HG03571 (cell line): ENCODE results near the gene METRN.
A peak's percentile ranks its signal among the peaks of the same experiment; 100 is the strongest.
"Not testable (repeated sequence)": the region's sequence is repeated elsewhere in the genome, so short reads cannot be mapped to it uniquely, and the experiment has no call there.

ENCODE experiments used
- ATAC-seq: cut with Tn5 transposase; IDR thresholded peaks from one replicate; pipeline ENCODE4 v1.9.1; 2021; ENCODE audit not compliant: unreplicated experiment

The METRN gene

DNA sequence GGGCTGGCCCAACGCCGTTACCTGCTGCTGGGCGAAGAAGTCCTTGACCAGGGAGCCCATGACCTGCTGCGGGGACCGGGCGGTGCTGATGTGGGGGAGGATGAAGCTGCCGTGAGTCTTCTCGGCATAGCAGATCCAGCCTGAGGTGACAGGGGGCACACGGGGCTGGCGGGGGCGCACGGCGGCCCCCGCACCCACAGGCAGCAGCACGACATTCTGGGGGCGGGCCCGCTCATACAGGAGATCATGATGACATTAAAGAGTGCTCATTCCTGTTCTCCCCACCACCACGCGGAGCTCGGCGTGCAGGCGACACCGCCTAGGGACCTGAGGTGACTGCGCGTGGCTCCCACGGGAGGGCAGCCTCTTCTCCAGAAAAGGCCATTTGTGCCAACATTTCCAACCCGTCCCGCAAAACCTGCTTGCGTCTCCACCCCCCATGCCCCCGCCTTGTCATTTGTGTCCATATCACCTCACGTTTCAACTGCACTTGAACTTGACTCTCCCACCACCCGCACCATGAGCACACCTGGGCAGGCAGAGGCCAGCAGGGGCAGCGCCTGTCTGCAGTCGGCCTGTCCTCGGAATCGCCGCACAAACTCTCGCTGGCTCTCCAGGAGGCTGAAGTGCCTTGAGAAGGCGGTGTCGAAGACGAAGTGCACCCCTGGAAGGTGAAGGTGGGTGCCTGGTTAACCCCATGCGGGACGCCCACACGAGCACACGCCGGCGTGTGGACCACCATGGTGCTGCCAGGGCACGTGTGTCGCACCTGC, 19.5 kb downstream of the METRN start:
- ATAC-seq = no peak

DNA sequence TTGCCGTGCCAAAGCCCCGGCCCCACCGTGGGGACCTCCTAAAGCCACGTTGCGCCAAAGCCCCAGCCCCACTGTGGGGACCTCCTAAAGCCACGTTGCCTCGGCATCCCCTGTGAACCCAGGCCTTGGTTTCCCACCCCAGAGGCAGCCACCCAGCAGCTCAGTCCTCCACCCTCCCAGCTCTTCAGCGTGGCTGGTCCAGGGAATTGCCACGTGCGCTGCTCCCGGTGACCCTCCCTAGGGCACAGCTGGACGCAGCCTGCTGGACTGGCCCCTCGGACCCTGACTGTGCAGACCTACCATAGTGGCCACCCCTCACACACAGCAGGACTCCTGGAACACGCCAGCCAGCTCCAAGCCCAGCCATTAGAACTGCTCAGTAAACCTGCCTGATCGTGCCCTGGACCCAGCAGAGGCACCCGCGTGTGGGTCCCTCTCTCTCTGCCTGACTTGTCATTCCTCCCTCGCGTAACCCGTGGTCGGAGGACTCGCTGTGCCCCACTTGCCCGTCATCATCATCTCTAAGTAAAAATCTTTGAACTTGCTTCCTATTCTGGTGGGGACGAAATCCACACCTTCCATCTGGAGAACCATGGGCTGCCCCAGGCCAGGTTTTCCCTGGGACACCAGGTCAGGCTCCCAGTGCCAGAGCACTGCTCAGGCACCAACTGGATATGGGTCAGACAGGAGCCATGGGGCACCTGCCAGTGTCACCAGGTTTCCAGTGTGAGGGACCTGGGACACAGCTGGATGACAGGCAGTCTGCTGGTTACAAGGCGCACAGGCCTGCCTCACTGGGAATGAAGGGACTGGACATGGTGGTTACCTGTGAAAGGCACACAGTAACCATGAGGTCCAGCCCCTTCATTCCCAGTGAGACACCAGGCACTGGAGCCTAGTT, 20.3 kb downstream of the METRN start:
- ATAC-seq = no peak

GRCh38 chr16:735982-736453, 21.1 kb downstream of the METRN start:
- ATAC-seq = no peak

DNA sequence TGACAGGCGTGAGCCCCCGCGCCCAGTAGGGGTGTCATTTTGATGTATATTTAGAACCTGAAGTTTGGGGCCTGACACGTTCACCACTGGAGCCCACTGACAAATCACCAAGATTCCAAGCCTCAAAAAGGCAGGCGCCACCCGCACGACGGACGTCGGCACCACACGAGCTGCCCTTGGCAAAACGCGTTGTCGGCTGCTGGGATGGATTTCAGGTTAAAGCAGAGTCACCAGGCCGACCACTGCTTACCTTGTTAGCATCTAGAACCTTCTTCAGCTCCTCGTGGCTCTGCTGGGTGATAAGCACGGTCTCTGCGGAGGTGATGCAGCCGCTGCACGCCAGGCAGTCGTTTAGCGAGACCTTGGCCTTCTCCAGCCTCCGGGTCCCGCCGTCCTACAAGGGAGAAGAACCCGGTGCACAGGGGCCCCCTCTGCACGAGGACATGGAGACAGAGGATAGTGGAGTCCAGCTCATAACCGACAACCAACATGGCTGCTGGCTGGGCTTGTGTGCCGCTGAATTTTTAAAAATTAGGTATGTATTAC, 22.1 kb downstream of the METRN start:
- no peak for ATAC-seq

DNA sequence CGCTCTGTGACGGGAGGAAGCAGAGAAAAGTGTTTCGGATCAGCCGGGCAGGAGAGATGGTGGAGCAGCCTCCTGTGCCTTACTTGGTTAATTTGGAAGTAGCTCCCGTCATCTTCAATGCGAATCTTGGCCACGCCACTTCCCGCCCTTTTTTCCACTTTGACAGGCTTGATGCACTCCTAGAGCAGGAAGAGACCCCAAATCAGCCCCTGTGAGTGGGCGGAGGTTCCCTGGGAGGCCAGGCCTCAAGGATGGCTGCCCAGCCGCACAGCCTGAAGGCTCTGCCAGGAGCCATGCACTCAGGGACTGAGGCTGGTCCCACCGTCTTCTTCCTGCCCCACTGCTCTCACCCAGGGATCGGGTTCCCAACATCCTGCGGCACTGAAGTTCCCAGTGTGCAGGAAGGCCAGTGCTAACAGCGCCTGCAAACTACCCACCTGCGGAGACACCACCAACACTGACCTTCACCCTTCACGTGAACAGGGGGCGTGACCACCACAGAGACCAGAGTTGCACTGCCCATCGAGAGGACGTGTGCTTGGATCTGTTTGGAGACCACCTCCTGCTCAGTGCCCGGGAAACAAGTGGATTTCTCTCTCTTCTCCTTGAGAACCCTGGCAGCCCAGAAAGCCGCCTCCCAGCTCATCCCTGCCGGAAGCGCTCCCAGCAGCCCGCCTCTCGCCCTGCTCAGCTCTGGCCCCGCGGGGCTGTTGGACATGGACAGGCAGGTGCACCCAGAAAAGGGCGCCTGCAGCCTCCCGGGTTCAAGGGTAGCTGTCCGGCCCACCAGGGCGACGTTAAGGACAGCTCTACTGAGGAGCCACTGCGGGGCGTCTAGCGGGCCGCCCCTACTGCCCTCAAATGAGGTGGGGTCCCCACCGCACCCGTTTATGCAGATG, 24.9 kb downstream of the METRN start:
- ATAC-seq = no peak

GRCh38 chr16:740459-740763, 25.5 kb downstream of the METRN start:
- no peak for ATAC-seq

DNA sequence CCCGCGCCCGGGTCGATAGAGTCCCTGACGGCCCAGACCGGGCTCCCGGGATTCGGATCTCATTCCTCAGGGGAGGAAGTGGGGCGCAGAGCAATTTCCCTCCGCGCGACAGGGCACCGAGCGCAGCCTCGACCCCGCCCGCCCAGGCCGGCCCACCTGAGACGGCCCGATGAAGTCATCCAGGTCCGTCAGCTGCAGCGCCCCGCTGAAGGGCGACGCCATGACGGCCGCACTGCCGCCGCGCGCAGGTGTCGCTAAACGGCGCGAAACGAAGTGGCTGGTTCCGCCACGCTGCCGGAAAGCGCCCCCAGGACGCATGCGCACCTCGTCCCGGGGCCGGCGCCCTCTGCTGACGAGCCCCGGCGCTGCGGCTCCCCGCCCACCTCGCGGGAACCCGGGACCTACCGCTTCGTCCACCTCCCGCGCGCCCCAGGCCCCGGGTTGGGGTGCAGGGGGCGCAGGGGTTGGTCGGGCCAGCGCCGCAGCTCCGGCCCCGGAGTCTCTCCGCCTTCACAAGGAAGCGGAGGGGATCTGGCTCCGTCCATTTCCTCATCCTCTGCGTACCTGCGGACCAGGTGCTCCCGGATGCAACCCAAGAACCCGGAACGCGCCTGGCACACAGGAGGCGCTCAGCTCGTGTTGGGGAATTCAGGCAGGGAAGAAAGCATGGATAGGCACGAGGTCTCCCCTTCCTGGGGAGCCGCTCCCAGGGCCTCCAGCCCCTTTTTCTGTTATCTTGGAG, 26.0 kb downstream of the METRN start, which contains the start of gene CIAO3:
TSS of gene CIAO3 (minus strand) at position 234 of the 742 bp plus-strand sequence. CDS start at position 222, 12 bp downstream.
- peak; percentile 59 for ATAC-seq

- no peak for ATAC-seq
Measured at GRCh38 chr16:741986-742629, 27.2 kb downstream of the METRN start.

- ATAC-seq = not testable (repeated sequence)
Measured at GRCh38 chr16:742894-743293, 28.0 kb downstream of the METRN start.

- no peak for ATAC-seq
Measured at GRCh38 chr16:743794-744500, 29.0 kb downstream of the METRN start.

DNA sequence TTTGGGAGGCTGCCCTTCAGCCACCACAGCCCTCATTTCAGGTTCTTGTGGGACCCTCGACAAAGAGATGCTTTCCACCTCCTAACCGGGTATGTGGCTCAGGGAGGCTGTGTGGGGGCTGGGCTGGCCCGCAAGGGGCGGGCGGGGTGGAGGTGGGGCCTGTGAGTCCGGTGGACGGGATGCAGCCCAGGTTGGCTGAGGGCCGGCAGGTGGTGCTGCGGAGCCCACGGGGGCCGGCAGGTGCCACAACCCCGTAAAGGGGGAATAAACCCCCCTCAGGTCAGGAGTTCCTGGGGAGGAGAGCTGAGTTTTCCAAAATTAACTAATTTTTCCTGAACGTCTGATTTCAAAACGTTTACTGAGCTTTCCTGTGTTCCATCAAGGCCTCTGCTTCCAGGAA, 30.8 kb downstream of the METRN start:
- no peak for ATAC-seq

DNA sequence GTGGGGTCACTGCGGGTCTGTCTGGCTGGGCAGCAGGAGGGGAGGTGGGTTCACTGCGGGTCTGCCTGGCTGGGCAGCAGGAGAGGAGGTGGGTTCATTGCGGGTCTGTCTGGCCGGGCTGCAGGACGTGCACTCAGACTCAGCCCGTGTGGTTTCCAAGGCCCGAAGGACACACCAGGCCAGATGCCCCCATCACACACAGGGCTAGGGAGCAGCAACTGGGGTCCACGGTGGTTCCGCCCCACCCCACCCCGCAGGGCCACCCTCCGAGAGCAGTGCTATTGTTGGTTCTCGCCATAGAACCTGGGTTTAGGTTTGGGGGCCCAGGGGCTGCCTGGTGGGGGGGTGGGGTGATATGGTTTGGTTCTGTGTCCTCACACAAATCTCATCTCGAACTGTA, 31.7 kb downstream of the METRN start:
- ATAC-seq = no peak

GRCh38 chr16:747978-748746, 33.2 kb downstream of the METRN start:
- ATAC-seq = no peak

DNA sequence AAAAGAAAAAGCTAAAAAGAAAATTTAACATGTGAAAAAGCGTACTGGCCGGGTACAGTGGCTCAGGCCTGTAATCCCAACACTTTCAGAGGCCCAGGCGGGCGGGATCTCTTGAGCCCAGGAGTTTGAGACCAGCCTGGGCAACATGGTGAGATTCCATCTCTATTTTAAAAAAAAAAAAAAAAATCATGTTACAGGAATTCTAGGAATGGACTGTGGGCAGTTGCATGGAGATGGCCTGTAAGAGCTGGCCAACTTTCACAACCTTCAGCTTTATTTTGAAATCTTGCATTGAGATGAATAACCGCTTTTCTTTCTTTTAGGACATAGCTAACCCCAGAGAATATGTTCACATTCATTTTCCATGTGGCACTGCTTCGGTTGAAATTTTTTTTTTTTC, 34.1 kb downstream of the METRN start:
- ATAC-seq = no peak

DNA sequence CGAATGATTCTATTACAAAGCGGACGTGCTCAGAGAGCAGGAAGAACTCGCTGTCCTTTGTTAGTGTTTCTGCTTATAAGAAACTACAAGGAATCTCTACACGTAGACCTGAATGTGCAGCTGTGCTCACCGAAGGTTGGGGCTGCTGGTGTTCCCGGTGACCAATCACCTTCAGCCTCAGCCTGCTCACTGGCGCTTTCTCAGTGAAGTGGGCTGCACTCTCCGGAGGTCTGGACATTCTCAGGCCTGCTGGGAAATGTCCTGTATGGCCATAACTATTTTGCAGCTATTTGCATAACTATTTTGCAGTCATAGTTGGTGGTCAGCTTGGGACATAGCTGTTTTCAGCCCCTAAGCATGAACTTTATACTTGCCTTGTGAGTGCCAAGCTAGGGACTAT, 35.6 kb downstream of the METRN start:
- no peak for ATAC-seq

DNA sequence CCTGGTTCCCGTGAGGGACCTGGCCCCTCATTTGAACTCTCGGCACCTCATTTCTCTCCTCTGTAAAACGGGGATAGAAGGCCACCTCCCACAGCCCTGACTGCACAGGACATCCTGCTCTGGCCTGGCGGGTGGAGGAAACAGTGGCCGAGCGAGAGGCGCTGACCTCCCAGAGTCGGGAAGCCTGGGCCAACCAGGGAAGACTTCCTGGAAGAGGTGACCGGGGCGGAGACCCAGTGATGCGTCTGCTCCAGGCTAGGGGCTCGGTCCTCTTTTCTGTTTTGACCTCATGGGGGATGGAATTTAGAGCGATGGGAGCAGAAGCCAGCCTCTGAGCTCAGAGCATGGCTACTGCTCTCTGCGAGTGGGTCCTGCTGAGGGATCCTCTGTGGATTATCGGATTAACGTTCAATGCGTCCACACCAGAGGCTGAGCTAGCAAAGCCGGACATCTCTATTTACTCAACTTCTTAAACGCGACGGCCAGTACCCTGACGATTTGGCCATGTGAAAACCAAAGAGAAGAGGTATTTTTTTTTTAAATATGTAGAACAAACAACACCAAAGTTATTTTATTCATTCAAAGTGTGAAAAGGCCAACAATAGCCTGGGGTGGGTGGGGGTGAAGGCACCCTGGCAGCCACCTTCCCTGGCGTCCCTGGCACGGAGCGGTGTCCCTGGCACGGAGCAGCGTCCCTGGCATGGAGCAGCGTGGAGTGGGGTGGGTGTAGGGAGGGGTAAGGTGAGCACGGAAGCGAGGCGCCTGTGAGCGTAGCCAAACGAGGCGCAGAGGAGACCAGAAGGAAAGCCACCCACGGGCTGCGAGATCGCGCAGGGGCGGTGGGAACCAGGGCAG, 36.5 kb downstream of the METRN start:
- ATAC-seq = no peak

DNA sequence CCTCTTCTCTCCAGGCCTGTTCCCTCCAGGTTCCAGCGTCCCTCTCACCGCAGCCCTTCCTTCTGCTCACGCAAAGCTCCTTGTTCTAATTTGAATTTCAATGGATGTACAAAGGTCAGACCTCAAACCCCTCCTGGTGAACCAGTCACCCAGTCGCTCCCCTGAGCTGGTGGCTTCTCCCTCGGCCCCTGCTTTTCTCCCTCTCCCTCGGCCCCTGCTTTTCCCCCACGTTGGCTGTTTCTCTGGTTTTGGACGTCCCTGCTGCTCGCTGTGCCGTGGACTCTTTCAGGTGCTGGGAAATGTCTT, 37.0 kb downstream of the METRN start:
- ATAC-seq = no peak
